ENCODE results near the gene RALGAPA2.

RALGAPA2 gene

GRCh38 chr20:20457392-20458126 lies 254.9 kb downstream of the RALGAPA2 start:
- Histone ChIP-seq H3K36me3 (ENCODE audit: insufficient read depth, low read length) (no peaks in the 10 kb centered on the region; the same call in 1 of the 2 replicates), H3K4me1 (ENCODE audit: insufficient read depth, low read length, poor library complexity, severe bottlenecking) (peaks cover 8% of the 10 kb centered on the region), H2AFZ (ENCODE audit: low read length) (no peak overlapping the region), H3K79me2 (ENCODE audit: insufficient read depth, low read length) (no peaks in the 10 kb centered on the region), H3K27me3 (ENCODE audit: insufficient read depth, low read length, poor library complexity, severe bottlenecking) (no peaks in the 10 kb centered on the region), H3F3A (ENCODE audit: low read depth) (no peaks in the 10 kb centered on the region), H3K9ac (ENCODE audit: low read depth, low read length, poor library complexity, severe bottlenecking) (no peak overlapping the region), H3K4me2 (ENCODE audit: low read depth, low read length, poor library complexity, severe bottlenecking) (no peak overlapping the region), H3K9me2 (replicated peaks; ENCODE audit: low read depth, low read length) (no peaks in the 10 kb centered on the region), H4K20me1 (ENCODE audit: insufficient read depth, low read length, poor library complexity, severe bottlenecking) (no peaks in the 10 kb centered on the region), H3K4me3 (ENCODE audit: low read length, poor library complexity, severe bottlenecking) (no peak overlapping the region), H3K9me3 (ENCODE audit: insufficient read depth, low read depth, low read length) (no peaks in the 10 kb centered on the region)
- TF ChIP-seq CTCF (conservative IDR thresholded peaks at IDR 0.05; ENCODE audit: low read length), result no peak
- no peak for TF ChIP-seq EZH2phosphoT487 (IDR thresholded peaks at IDR 0.05; ENCODE audit: borderline replicate concordance)

- H3K27me3 ChIP-seq (ENCODE audit: insufficient read depth, low read length, poor library complexity, severe bottlenecking), result no peaks in the 10 kb centered on the region
- no peaks in the 10 kb centered on the region; the same call in 1 of the 2 replicates for H3K36me3 ChIP-seq (ENCODE audit: insufficient read depth, low read length)
- peaks cover 12% of the 10 kb centered on the region for H3K4me1 ChIP-seq (ENCODE audit: insufficient read depth, low read length, poor library complexity, severe bottlenecking)
- no peak overlapping the region for H3K9ac ChIP-seq (ENCODE audit: low read depth, low read length, poor library complexity, severe bottlenecking)
- H3F3A ChIP-seq (ENCODE audit: low read depth), result no peaks in the 10 kb centered on the region
- H2AFZ ChIP-seq (ENCODE audit: low read length), result no peak overlapping the region
- TF ChIP-seq CTCF (conservative IDR thresholded peaks at IDR 0.05; ENCODE audit: low read length) (no peak), EZH2phosphoT487 (IDR thresholded peaks at IDR 0.05; ENCODE audit: borderline replicate concordance) (no peak)
- H3K4me3 ChIP-seq (ENCODE audit: low read length, poor library complexity, severe bottlenecking), result no peak overlapping the region
- no peaks in the 10 kb centered on the region for H3K9me3 ChIP-seq (ENCODE audit: insufficient read depth, low read depth, low read length)
- no peaks in the 10 kb centered on the region for H3K79me2 ChIP-seq (ENCODE audit: insufficient read depth, low read length)
- no peaks in the 10 kb centered on the region for H4K20me1 ChIP-seq (ENCODE audit: insufficient read depth, low read length, poor library complexity, severe bottlenecking)
- no peaks in the 10 kb centered on the region for H3K9me2 ChIP-seq (replicated peaks; ENCODE audit: low read depth, low read length)
- no peak overlapping the region for H3K4me2 ChIP-seq (ENCODE audit: low read depth, low read length, poor library complexity, severe bottlenecking)
Observed at GRCh38 chr20:20456741-20457140, 255.7 kb downstream of the RALGAPA2 start.

DNA sequence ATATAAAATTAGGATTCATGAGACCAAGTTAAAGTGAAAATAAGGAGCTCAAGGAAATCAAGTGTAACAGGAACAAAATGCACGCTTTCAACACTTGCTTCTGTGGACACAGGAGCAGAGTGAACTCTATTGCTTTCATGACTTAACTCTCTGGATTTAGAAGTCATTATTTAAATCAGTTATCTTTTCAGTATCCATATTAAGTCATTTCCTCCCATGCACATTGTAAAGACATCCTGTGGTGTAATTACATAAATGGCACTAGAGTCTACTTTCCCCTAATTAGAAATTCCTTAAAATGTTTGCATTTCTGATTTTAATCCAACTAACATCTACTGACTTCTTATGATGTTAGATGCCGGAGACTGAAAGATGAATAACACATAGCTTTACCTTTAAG lies 256.5 kb downstream of the RALGAPA2 start:
- Histone ChIP-seq H3K9me3 (ENCODE audit: insufficient read depth, low read depth, low read length) (no peaks in the 10 kb centered on the region), H3K36me3 (ENCODE audit: insufficient read depth, low read length) (no peaks in the 10 kb centered on the region; the same call in 1 of the 2 replicates), H3F3A (ENCODE audit: low read depth) (no peaks in the 10 kb centered on the region), H3K9me2 (replicated peaks; ENCODE audit: low read depth, low read length) (no peaks in the 10 kb centered on the region), H2AFZ (ENCODE audit: low read length) (no peak overlapping the region), H3K79me2 (ENCODE audit: insufficient read depth, low read length) (no peaks in the 10 kb centered on the region), H3K4me2 (ENCODE audit: low read depth, low read length, poor library complexity, severe bottlenecking) (no peak overlapping the region), H3K4me3 (ENCODE audit: low read length, poor library complexity, severe bottlenecking) (no peak overlapping the region), H3K4me1 (ENCODE audit: insufficient read depth, low read length, poor library complexity, severe bottlenecking) (peaks cover 12% of the 10 kb centered on the region), H3K27me3 (ENCODE audit: insufficient read depth, low read length, poor library complexity, severe bottlenecking) (no peaks in the 10 kb centered on the region), H4K20me1 (ENCODE audit: insufficient read depth, low read length, poor library complexity, severe bottlenecking) (no peaks in the 10 kb centered on the region), H3K9ac (ENCODE audit: low read depth, low read length, poor library complexity, severe bottlenecking) (no peak overlapping the region)
- TF ChIP-seq EZH2phosphoT487 (IDR thresholded peaks at IDR 0.05; ENCODE audit: borderline replicate concordance) (no peak), CTCF (conservative IDR thresholded peaks at IDR 0.05; ENCODE audit: low read length) (no peak)
